ENCODE data around the gene KIF23.

- no peak for TF ChIP-seq POLR2A (IDR thresholded peaks at IDR 0.05)
- no peak for TF ChIP-seq POLR2AphosphoS5 (IDR thresholded peaks at IDR 0.05)
- no peak for TF ChIP-seq CTCF (IDR thresholded peaks at IDR 0.05)
These were observed 1.9 kb upstream of the KIF23 start for GRCh38 chr15:69412274-69412673.
